A172 (cell line): ENCODE results near the gene GJA10. TPM values are rescaled to one million over a fixed set of nuclear protein-coding genes. Genes with fewer than 3 reads are reported as not detected.

Experiments used
- DNase-seq: peaks from one replicate; pipeline ENCODE4 v3.0.0-alpha.2; 2015; ENCODE audit warnings: low spot score
- total RNA-seq: library from RNA; depleted of rRNA; stranded (reverse); fragments of >200 nt; shearing (Covaris generic); gene quantifications from 2 replicates; pipeline ENCODE4 v1.2.3, GENCODE V29; 2014; rRNA removed

Gene GJA10
- total RNA-seq, 1 experiment from 2014 or later = not detected

DNA sequence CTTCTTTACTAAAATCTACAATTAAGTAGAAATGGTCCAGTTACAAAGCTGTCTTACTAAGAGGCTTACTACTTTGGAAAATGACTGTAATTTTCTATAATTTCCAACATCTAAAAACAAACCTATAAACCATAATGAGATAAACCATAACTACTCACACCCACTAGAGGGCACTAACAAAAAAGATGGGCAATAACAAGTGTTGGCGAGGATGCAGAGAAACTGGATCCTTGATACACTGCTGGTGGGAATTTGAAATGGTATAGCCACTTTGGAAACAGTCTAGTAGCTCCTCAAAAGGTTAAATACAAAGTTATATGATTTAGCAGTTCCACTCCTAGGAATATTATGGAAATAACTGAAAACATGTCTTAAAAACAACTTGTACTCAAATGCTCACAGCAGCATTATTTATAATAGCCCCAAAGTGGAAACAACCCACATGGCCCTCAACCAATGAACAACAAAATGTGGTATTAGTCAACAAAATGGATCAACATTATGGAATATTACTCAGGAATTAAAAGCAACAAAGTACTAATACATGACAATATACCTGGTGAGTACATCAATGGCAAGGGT, 50.6 kb downstream of the GJA10 start:
- no peak for DNase-seq

Other genes with a start within 250 kb of the GJA10 start
- 7.1 and 15.3 TPM in 2 replicates for gene MDN1, start 74.7 kb upstream of the GJA10 start, total RNA-seq
- 13.5 and 16.9 TPM in 2 replicates for gene CASP8AP2, start 64.6 kb upstream of the GJA10 start, total RNA-seq